SK-N-SH treated with all-trans-retinoic acid at 6 μM for 48 hours (cell line): ENCODE measurements around the gene SPOPL.

Experiments used
- ATAC-seq: fragments of 200-7000 bp; cut with Tn5 transposase; 3 replicates; pipeline ENCODE4 v1.9.1; 2020; ENCODE audit warnings: mild to moderate bottlenecking, moderate library complexity
- ARNTL ChIP-seq: fragments of 450-650 bp; formaldehyde crosslinking; IDR thresholded peaks from 2 replicates; pipeline ENCODE4 v1.5.0; 2020; ENCODE audit warnings: low read depth, mild to moderate bottlenecking, moderate library complexity, borderline replicate concordance
- BACH2 ChIP-seq: fragments of 250-450 bp; sonication (Bioruptor Pico); IDR thresholded peaks from 2 replicates; pipeline ENCODE4 v1.9.0; 2021; ENCODE audit warnings: mild to moderate bottlenecking, borderline replicate concordance
- CSDC2 ChIP-seq: fragments of 250-450 bp; sonication (Bioruptor Pico); IDR thresholded peaks from 2 replicates; pipeline ENCODE4 v1.5.0; 2020; ENCODE audit warnings: mild to moderate bottlenecking, moderate library complexity
- ESRRG ChIP-seq: fragments of 250-450 bp; sonication (Bioruptor Pico); IDR thresholded peaks from 2 replicates; pipeline ENCODE4 v1.6.1; 2021; ENCODE audit warnings: mild to moderate bottlenecking
- GLIS3 ChIP-seq: fragments of 250-450 bp; sonication (Bioruptor Pico); IDR thresholded peaks from 2 replicates; pipeline ENCODE4 v1.5.0; 2020; ENCODE audit warnings: mild to moderate bottlenecking, moderate library complexity
- ISL1 ChIP-seq: fragments of 250-450 bp; sonication (Bioruptor Pico); IDR thresholded peaks from 2 replicates; pipeline ENCODE4 v2.1.2; 2022; ENCODE audit warnings: mild to moderate bottlenecking, moderate library complexity
- OSR1 ChIP-seq: fragments of 250-450 bp; sonication (Bioruptor Pico); IDR thresholded peaks from 2 replicates; pipeline ENCODE4 v1.8.0; 2022; ENCODE audit warnings: moderate library complexity, mild to moderate bottlenecking, inconsistent platforms
- TCF4 ChIP-seq: fragments of 250-450 bp; sonication (Bioruptor Pico); IDR thresholded peaks from 2 replicates; pipeline ENCODE4 v1.8.0; 2021; ENCODE audit warnings: mild to moderate bottlenecking, moderate library complexity, borderline replicate concordance
- ZC3H10 ChIP-seq: fragments of 250-450 bp; sonication (Bioruptor Pico); IDR thresholded peaks from 2 replicates; pipeline ENCODE4 v1.5.1; 2021; ENCODE audit warnings: mild to moderate bottlenecking, moderate library complexity
- ZFP30 ChIP-seq: fragments of 450-650 bp; formaldehyde crosslinking; IDR thresholded peaks from 2 replicates; pipeline ENCODE4 v1.5.0; 2022; ENCODE audit warnings: mild to moderate bottlenecking, moderate library complexity
- ZNF565 ChIP-seq: fragments of 450-650 bp; formaldehyde crosslinking; conservative IDR thresholded peaks from 2 replicates; pipeline ENCODE4 v1.5.0; 2020; ENCODE audit warnings: low read depth, mild to moderate bottlenecking, moderate library complexity
- ZNF70 ChIP-seq: fragments of 450-650 bp; formaldehyde crosslinking; IDR thresholded peaks from 2 replicates; pipeline ENCODE4 v1.5.0; 2020; ENCODE audit warnings: mild to moderate bottlenecking, moderate library complexity
- ZNF8 ChIP-seq: fragments of 450-650 bp; formaldehyde crosslinking; IDR thresholded peaks from 2 replicates; pipeline ENCODE4 v1.5.0; 2020; ENCODE audit warnings: mild to moderate bottlenecking, moderate library complexity
- TF ChIP-seq, protein P1 (sequence below): fragments of 250-450 bp; sonication (Bioruptor Pico); IDR thresholded peaks from 2 replicates; pipeline ENCODE4 v1.5.0; 2020; ENCODE audit warnings: mild to moderate bottlenecking, moderate library complexity
- TF ChIP-seq, protein P2 (sequence below): fragments of 250-450 bp; sonication (Bioruptor Pico); IDR thresholded peaks from 2 replicates; pipeline ENCODE4 v1.5.1; 2021; ENCODE audit warnings: mild to moderate bottlenecking, moderate library complexity
- TF ChIP-seq, protein P3 (sequence below): fragments of 250-450 bp; sonication (Bioruptor Pico); IDR thresholded peaks from 2 replicates; pipeline ENCODE4 v1.5.1; 2020; ENCODE audit warnings: low read depth, mild to moderate bottlenecking, moderate library complexity

The SPOPL gene

GRCh38 chr2:138618971-138619370, 117.4 kb downstream of the SPOPL start:
- no peak for ATAC-seq
- TF ChIP-seq CSDC2: no peak

DNA sequence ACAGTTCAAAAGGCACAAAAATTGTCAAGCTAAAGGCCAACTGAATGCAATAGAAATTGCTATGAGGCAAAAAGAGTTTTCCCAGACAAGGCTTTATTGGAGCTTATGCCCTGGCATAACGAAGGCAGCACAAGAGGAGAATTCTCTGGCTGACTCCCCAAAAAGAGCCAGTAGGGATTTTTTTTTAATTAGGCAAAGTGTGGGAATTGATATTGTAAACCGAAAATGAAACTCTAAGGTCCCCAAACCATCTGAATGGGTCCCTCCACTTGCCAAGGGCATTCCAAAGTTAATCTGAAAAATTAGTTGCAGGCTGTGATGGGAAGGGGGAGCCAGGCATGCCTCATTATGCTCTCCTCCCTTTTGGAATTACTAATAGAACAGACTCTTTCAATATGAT, 118.9 kb downstream of the SPOPL start:
- TF ChIP-seq ZNF8 (CRISPR knock-in tag): no peak
- no peak for TF ChIP-seq ARNTL (CRISPR knock-in tag)
- no peak for TF ChIP-seq OSR1 (CRISPR knock-in tag)
- TF ChIP-seq, protein P1, sequence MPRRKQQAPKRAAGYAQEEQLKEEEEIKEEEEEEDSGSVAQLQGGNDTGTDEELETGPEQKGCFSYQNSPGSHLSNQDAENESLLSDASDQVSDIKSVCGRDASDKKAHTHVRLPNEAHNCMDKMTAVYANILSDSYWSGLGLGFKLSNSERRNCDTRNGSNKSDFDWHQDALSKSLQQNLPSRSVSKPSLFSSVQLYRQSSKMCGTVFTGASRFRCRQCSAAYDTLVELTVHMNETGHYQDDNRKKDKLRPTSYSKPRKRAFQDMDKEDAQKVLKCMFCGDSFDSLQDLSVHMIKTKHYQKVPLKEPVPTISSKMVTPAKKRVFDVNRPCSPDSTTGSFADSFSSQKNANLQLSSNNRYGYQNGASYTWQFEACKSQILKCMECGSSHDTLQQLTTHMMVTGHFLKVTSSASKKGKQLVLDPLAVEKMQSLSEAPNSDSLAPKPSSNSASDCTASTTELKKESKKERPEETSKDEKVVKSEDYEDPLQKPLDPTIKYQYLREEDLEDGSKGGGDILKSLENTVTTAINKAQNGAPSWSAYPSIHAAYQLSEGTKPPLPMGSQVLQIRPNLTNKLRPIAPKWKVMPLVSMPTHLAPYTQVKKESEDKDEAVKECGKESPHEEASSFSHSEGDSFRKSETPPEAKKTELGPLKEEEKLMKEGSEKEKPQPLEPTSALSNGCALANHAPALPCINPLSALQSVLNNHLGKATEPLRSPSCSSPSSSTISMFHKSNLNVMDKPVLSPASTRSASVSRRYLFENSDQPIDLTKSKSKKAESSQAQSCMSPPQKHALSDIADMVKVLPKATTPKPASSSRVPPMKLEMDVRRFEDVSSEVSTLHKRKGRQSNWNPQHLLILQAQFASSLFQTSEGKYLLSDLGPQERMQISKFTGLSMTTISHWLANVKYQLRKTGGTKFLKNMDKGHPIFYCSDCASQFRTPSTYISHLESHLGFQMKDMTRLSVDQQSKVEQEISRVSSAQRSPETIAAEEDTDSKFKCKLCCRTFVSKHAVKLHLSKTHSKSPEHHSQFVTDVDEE (CRISPR knock-in tag): no peak

DNA sequence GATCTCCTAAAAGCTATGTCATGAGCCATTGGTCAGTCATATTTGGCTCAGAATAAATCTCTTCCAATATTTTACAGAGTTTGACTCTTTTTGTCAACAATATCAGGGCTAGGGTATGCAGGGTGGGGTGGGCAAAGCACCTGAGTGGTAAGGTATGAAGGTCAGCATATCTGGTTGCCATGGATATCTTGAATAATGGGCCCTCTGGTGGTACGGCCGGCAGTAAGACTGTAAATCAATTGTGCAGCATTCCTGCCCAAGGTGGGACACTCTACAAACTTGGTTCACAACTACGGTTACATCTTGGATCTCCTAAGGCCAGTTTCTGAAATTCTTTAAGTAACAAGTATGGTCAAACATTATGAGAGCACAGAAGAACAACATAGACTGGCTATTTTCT, 119.6 kb downstream of the SPOPL start:
- no peak for TF ChIP-seq CSDC2
- no peak for TF ChIP-seq OSR1 (CRISPR knock-in tag)
- TF ChIP-seq, protein P2, sequence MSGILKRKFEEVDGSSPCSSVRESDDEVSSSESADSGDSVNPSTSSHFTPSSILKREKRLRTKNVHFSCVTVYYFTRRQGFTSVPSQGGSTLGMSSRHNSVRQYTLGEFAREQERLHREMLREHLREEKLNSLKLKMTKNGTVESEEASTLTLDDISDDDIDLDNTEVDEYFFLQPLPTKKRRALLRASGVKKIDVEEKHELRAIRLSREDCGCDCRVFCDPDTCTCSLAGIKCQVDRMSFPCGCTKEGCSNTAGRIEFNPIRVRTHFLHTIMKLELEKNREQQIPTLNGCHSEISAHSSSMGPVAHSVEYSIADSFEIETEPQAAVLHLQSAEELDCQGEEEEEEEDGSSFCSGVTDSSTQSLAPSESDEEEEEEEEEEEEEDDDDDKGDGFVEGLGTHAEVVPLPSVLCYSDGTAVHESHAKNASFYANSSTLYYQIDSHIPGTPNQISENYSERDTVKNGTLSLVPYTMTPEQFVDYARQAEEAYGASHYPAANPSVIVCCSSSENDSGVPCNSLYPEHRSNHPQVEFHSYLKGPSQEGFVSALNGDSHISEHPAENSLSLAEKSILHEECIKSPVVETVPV: no peak
- no peak for TF ChIP-seq ZNF70
- TF ChIP-seq GLIS3 (CRISPR knock-in tag): no peak
- TF ChIP-seq TCF4 (CRISPR knock-in tag): no peak
- TF ChIP-seq, protein P3, sequence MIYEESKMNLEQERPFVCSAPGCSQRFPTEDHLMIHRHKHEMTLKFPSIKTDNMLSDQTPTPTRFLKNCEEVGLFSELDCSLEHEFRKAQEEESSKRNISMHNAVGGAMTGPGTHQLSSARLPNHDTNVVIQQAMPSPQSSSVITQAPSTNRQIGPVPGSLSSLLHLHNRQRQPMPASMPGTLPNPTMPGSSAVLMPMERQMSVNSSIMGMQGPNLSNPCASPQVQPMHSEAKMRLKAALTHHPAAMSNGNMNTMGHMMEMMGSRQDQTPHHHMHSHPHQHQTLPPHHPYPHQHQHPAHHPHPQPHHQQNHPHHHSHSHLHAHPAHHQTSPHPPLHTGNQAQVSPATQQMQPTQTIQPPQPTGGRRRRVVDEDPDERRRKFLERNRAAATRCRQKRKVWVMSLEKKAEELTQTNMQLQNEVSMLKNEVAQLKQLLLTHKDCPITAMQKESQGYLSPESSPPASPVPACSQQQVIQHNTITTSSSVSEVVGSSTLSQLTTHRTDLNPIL (CRISPR knock-in tag): no peak
- no peak for TF ChIP-seq ZFP30 (CRISPR knock-in tag)
- no peak for TF ChIP-seq ZNF8 (CRISPR knock-in tag)
- no peak for TF ChIP-seq ESRRG (CRISPR knock-in tag)
- TF ChIP-seq ZNF565: no peak
- no peak for TF ChIP-seq BACH2 (CRISPR knock-in tag)
- TF ChIP-seq, protein P1 (CRISPR knock-in tag): no peak
- TF ChIP-seq, all 23 proteins: peak for 0
- ATAC-seq: no peak

More for the DNA sequence above, 118.9 kb downstream of the SPOPL start:
- no peak for ATAC-seq

- no peak for ATAC-seq
- TF ChIP-seq ISL1 (CRISPR knock-in tag) (no peak), ARNTL (CRISPR knock-in tag) (no peak), OSR1 (CRISPR knock-in tag) (no peak), ZC3H10 (no peak), ZFP30 (CRISPR knock-in tag) (no peak)
- TF ChIP-seq, protein P3 (CRISPR knock-in tag): no peak
Observed at GRCh38 chr2:138622613-138623012, 121.0 kb downstream of the SPOPL start.
